Activated CD4-positive, alpha-beta T cell treated with anti-CD3 and anti-CD28 coated beads, Interleukin-2, amount 10 ng/mL, durations not matched to agents 24 days and 14 days (primary cell): ENCODE measurements around the gene BTG1. TPM values are rescaled to one million over a fixed set of nuclear protein-coding genes. Genes with fewer than 3 reads are reported as not detected.

Experiments used
- DNase-seq: peaks from one replicate; pipeline ENCODE4 v3.0.0; 2022
- H3K27ac Mint-ChIP-seq: one replicate; pipeline ENCODE4 v1.8.0; 2022; ENCODE audit warnings: mild to moderate bottlenecking, mixed read lengths
- H3K27me3 Mint-ChIP-seq: one replicate; pipeline ENCODE4 v1.8.0; 2022; ENCODE audit warnings: mixed read lengths
- H3K36me3 Mint-ChIP-seq: one replicate; pipeline ENCODE4 v1.8.0; 2022; ENCODE audit warnings: low read depth, mild to moderate bottlenecking, mixed read lengths
- H3K4me1 Mint-ChIP-seq: one replicate; pipeline ENCODE4 v1.8.0; 2021; ENCODE audit warnings: mixed read lengths
- H3K4me3 Mint-ChIP-seq: one replicate; pipeline ENCODE4 v1.8.0; 2022; ENCODE audit warnings: mild to moderate bottlenecking, moderate library complexity, mixed read lengths
- H3K9me3 Mint-ChIP-seq: one replicate; pipeline ENCODE4 v1.8.0; 2021; ENCODE audit warnings: mixed read lengths
- intact Hi-C: fragments of 100-400 bp; cut with micrococcal nuclease; formaldehyde crosslinking; loops from one replicate; pipeline ENCODE4 v1.15.1; 2023
- total RNA-seq: library from RNA; stranded (reverse); gene quantifications from 2 replicates; pipeline ENCODE4 v1.2.3, GENCODE V29; 2022

Gene BTG1, protein sequence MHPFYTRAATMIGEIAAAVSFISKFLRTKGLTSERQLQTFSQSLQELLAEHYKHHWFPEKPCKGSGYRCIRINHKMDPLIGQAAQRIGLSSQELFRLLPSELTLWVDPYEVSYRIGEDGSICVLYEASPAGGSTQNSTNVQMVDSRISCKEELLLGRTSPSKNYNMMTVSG
- total RNA-seq = 84.2 and 90.8 TPM in 2 replicates

DNA sequence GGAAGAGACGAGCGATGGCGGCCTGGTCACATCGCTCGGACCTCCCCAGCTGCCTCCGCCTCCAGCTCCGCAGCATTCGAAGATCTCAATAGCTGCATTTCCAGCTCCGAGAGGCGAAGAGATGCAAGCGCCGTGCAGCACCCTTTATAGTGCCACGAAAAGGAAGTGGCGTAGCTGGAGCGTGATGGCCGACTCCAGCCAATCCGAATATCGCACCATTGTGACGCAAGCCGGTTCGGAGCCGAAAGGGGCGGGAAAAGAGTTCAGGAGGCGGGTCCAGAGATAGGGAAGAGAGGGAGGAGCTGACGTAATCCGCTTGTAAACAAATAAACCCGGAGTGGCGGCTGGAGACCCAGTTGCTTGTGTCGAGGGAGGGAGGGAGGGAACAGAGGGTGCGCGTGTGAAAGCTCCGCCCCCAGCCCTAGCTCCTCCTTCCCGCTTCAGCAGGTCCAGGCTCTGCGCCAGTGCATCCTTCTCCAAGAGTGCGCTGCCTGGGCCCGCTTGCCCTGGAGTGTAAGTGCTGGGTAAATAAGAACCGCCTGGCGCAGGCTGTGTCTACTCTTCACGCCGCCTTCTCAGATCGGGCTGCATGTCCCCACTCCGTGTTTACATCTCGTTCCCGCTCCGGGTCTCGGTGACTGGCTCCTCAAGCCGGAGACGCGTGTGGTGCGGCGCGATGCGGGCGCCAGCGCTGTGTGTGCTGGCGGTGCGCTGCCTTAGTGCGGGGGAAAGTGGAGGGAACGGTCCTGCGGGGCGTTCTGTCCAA is at the start of gene BTG1:
Gene BTG1, minus strand, starts transcription at position 116 of the 766 bp plus-strand sequence. CDS start 311 bp downstream, outside the sequence.
- Mint-ChIP-seq H3K27me3 (no peaks in the 10 kb centered on the region), H3K9me3 (no peaks in the 10 kb centered on the region), H3K36me3 (peaks cover 57% of the 10 kb centered on the region), H3K4me1 (peaks cover 28% of the 10 kb centered on the region), H3K4me3 (peak within 1 kb of the TSS; percentile 99), H3K27ac (peak within 1 kb of the TSS; percentile 99)
- intact Hi-C loops = loop anchor here (1.0 to 5.0 kb wide), 14 partner anchors 9 to 781 kb away; partner anchors contain the start of gene EEA1
- peak; percentile 100 for DNase-seq

DNA sequence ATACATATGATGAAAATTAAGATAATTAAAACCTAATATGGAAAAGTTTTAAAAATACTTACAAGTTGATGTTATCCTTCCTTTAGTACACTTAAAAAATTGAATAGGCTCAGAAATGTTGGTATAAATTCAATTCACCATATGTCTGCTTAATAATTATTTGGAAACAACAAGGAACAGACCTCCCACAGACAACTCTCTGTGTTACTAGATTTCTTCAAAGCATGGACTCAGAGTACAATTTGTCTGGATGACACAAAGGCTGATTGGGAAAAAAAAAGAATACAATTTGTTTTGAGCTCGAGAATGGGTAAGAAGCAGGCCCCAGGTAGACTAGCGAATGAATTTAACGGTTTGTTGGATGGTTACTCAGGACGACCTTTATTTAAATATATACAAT is 48.9 kb upstream of the BTG1 start:
- peaks cover 8% of the 10 kb centered on the region for H3K36me3 Mint-ChIP-seq

GRCh38 chr12:92193846-92194245 is 48.2 kb upstream of the BTG1 start:
- DNase-seq = no peak

More for the DNA sequence above, 48.9 kb upstream of the BTG1 start:
- Mint-ChIP-seq H3K9me3 (peaks cover 14% of the 10 kb centered on the region), H3K4me3 (no peak overlapping the region), H3K27me3 (no peaks in the 10 kb centered on the region), H3K27ac (no peak overlapping the region), H3K4me1 (peaks cover 2% of the 10 kb centered on the region)
- intact Hi-C loops = no loop called here
- no peak for DNase-seq

DNA sequence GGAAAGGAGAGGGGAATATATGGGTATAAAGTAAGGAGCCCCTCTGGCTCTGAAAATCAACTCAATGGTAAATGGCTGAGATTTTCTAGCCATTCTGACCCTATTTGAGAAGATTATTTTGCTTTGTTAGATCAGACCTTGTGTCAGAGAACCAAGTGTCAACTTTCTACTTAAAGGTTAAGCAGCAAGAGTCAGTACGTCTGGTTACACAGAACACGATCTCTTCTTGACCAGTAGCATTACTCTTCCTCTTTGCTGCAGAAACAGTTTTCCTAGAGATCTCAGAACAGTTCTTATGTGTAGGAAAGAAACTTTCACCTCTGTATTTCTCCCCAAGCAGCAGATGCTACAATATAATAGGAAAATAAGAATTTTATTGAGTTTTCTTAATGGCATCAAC is 47.4 kb upstream of the BTG1 start:
- H3K27me3 Mint-ChIP-seq = no peaks in the 10 kb centered on the region
- H3K9me3 Mint-ChIP-seq = peaks cover 14% of the 10 kb centered on the region
- H3K4me1 Mint-ChIP-seq = peaks cover 8% of the 10 kb centered on the region
- intact Hi-C loops = no loop called here
- peaks cover 11% of the 10 kb centered on the region for H3K36me3 Mint-ChIP-seq
- H3K27ac Mint-ChIP-seq = no peak overlapping the region
- no peak overlapping the region for H3K4me3 Mint-ChIP-seq
- no peak for DNase-seq

More at GRCh38 chr12:92193846-92194245, 48.2 kb upstream of the BTG1 start:
- Mint-ChIP-seq H3K27ac (no peak overlapping the region), H3K9me3 (peaks cover 18% of the 10 kb centered on the region), H3K4me1 (peaks cover 5% of the 10 kb centered on the region), H3K4me3 (no peak overlapping the region), H3K27me3 (no peaks in the 10 kb centered on the region), H3K36me3 (peaks cover 11% of the 10 kb centered on the region)
- intact Hi-C loops = no loop called here

DNA sequence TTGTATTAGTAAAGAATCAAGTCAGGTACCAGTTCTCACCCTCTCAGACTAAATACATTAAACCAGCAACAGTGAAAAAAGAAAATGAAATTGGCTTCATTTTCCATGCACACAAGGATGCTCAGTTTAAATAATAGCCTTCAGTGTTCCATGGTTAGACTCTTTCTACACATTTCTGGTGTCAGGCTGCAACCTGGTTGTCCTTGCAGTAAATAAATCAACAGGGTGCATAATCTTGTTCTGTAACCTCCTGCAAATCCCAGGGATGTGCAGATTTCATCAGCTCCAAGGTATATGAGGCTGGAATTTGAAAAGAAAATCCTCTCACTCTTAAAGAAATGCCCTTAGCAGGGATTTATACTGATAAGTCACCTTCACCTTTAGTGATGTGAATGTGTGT is 46.7 kb upstream of the BTG1 start:
- Mint-ChIP-seq H3K27me3 (no peaks in the 10 kb centered on the region), H3K9me3 (peaks cover 12% of the 10 kb centered on the region)
- intact Hi-C loops = no loop called here

GRCh38 chr12:92191061-92191460 is 45.4 kb upstream of the BTG1 start:
- Mint-ChIP-seq H3K27me3 (no peaks in the 10 kb centered on the region), H3K36me3 (peaks cover 5% of the 10 kb centered on the region), H3K4me1 (peaks cover 25% of the 10 kb centered on the region), H3K9me3 (peaks cover 6% of the 10 kb centered on the region), H3K4me3 (no peak overlapping the region), H3K27ac (no peak overlapping the region)
- intact Hi-C loops = no loop called here
- DNase-seq = no peak

More for the DNA sequence above, 46.7 kb upstream of the BTG1 start:
- Mint-ChIP-seq H3K36me3 (peaks cover 11% of the 10 kb centered on the region), H3K4me3 (no peak overlapping the region), H3K4me1 (peaks cover 13% of the 10 kb centered on the region), H3K27ac (no peak overlapping the region)
- no peak for DNase-seq

- H3K4me1 Mint-ChIP-seq = peaks cover 45% of the 10 kb centered on the region
- no peak overlapping the region for H3K27ac Mint-ChIP-seq
- peaks cover 6% of the 10 kb centered on the region for H3K9me3 Mint-ChIP-seq
- DNase-seq = no peak
- H3K27me3 Mint-ChIP-seq = no peaks in the 10 kb centered on the region
- intact Hi-C loops = loop anchor here (5.0 kb wide), 1 partner anchor 121 kb away; no protein-coding TSS in a partner anchor
- H3K36me3 Mint-ChIP-seq = peaks cover 5% of the 10 kb centered on the region
- H3K4me3 Mint-ChIP-seq = no peak overlapping the region
Measured at GRCh38 chr12:92188517-92189188, 43.0 kb upstream of the BTG1 start.

GRCh38 chr12:92186038-92186470 is 40.4 kb upstream of the BTG1 start:
- H3K27ac Mint-ChIP-seq = peak overlapping the region; percentile 92
- peaks cover 53% of the 10 kb centered on the region for H3K4me1 Mint-ChIP-seq
- DNase-seq = peak; percentile 67
- no peaks in the 10 kb centered on the region for H3K27me3 Mint-ChIP-seq
- H3K4me3 Mint-ChIP-seq = peak overlapping the region; percentile 73
- peaks cover 5% of the 10 kb centered on the region for H3K36me3 Mint-ChIP-seq
- intact Hi-C loops = loop anchor here (1.0 to 5.0 kb wide), 3 partner anchors 119 to 385 kb away; no protein-coding TSS in a partner anchor
- H3K9me3 Mint-ChIP-seq = peaks cover 14% of the 10 kb centered on the region

DNA sequence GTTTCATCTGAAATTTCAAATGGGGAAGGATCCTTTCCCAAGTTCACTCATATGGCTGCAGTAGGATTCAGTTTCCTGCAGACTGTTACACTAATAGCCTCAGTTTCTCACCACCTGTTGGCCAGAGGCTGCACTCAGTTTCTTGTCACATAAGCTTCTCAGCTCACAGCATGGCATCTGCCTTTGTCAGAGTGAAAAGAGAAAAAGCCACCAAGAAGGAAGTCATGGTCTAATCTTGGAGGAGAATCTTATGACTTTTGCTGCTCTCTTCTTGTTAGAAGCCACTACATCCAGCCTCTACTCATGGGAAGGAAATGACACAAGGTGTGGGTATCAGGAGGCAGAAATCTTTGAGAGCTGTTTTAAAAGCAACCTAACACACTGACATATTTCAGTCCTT is 39.4 kb upstream of the BTG1 start:
- intact Hi-C loops = loop anchor here (1.0 to 5.0 kb wide), 4 partner anchors 23 to 285 kb away; no protein-coding TSS in a partner anchor
- peak; percentile 85 for DNase-seq
- peak overlapping the region; percentile 59 for H3K4me3 Mint-ChIP-seq
- peaks cover 4% of the 10 kb centered on the region for H3K36me3 Mint-ChIP-seq
- H3K27me3 Mint-ChIP-seq = no peaks in the 10 kb centered on the region
- H3K27ac Mint-ChIP-seq = peak overlapping the region; percentile 77
- peaks cover 51% of the 10 kb centered on the region for H3K4me1 Mint-ChIP-seq
- H3K9me3 Mint-ChIP-seq = peaks cover 14% of the 10 kb centered on the region

DNA sequence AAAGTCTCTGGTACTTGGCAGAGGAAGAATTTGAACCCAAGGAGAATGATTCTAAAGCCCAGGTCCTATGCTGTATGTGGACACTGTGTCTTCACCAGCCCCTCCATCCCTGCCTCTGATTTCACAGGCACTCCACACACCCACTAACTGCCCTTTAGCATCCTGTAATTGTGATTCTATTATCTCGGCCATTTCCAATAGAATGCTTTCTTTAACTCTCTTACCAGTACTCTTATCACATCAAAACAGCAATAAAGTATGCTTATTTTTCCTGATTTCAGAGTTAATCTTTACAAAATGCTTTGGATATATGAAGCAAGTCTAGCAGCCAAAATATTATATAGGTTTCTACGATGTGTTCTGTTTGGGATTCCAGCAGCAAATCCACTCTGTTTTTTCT is 37.9 kb upstream of the BTG1 start:
- no peak for DNase-seq
- Mint-ChIP-seq H3K27me3 (no peaks in the 10 kb centered on the region), H3K4me3 (no peak overlapping the region), H3K36me3 (no peaks in the 10 kb centered on the region), H3K27ac (no peak overlapping the region), H3K4me1 (peaks cover 45% of the 10 kb centered on the region), H3K9me3 (peaks cover 8% of the 10 kb centered on the region)
- intact Hi-C loops = no loop called here

- DNase-seq = no peak
- intact Hi-C loops = no loop called here
- H3K9me3 Mint-ChIP-seq = peaks cover 7% of the 10 kb centered on the region
- peaks cover 3% of the 10 kb centered on the region for H3K36me3 Mint-ChIP-seq
- H3K4me3 Mint-ChIP-seq = no peak overlapping the region
- peaks cover 7% of the 10 kb centered on the region for H3K4me1 Mint-ChIP-seq
- H3K27ac Mint-ChIP-seq = no peak overlapping the region
- H3K27me3 Mint-ChIP-seq = no peaks in the 10 kb centered on the region
Measured at GRCh38 chr12:92178340-92178739, 32.7 kb upstream of the BTG1 start.

GRCh38 chr12:92176646-92177045 is 31.0 kb upstream of the BTG1 start:
- intact Hi-C loops = no loop called here
- Mint-ChIP-seq H3K4me1 (peaks cover 9% of the 10 kb centered on the region), H3K9me3 (no peaks in the 10 kb centered on the region), H3K4me3 (no peak overlapping the region), H3K27me3 (no peaks in the 10 kb centered on the region), H3K36me3 (peaks cover 3% of the 10 kb centered on the region), H3K27ac (no peak overlapping the region)
- DNase-seq = no peak

DNA sequence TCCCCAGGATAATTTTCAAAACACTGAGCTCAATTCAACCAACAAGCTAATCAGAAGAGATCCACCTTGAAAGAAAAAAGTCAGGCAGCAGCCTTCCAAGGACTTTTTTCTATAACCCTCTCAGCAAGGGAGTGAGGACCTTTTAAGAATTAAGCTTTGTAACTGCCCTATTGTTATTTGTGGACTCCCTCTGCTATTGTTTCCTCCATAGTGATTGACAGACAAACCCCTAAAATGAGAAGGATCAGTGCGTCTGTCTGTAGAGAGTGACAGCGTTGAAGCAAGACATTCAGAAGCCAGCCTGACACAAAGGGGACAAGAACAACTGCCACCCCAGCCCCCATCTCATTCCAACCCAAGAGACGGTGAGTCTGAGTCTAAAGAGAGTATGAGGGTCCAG is 30.3 kb upstream of the BTG1 start:
- intact Hi-C loops = no loop called here
- Mint-ChIP-seq H3K9me3 (no peaks in the 10 kb centered on the region), H3K4me1 (peaks cover 9% of the 10 kb centered on the region), H3K27me3 (no peaks in the 10 kb centered on the region), H3K4me3 (no peak overlapping the region), H3K27ac (no peak overlapping the region), H3K36me3 (peaks cover 3% of the 10 kb centered on the region)
- no peak for DNase-seq

GRCh38 chr12:92170050-92170449 is 24.4 kb upstream of the BTG1 start:
- peaks cover 12% of the 10 kb centered on the region for H3K4me1 Mint-ChIP-seq
- intact Hi-C loops = no loop called here
- DNase-seq = no peak
- H3K4me3 Mint-ChIP-seq = no peak overlapping the region
- peaks cover 10% of the 10 kb centered on the region for H3K9me3 Mint-ChIP-seq
- H3K27me3 Mint-ChIP-seq = no peaks in the 10 kb centered on the region
- no peaks in the 10 kb centered on the region for H3K36me3 Mint-ChIP-seq
- H3K27ac Mint-ChIP-seq = no peak overlapping the region
